Activated T-cell treated with anti-CD3 and anti-CD28 coated beads, Interleukin-2, amount 50 U/mL, for 4 hours (primary cell): ENCODE data around the gene ARHGEF4. TPM values are rescaled to one million over a fixed set of nuclear protein-coding genes. Genes with fewer than 3 reads are reported as not detected.

ENCODE experiments used
- ATAC-seq, 2 donors: fragments of 200-7000 bp; cut with Tn5 transposase; one replicate each; pipeline ENCODE4 v1.10.0; 2021
- DNase-seq: peaks from one replicate; pipeline ENCODE4 v3.0.0-alpha.2; 2020
- H3K27me3 Mint-ChIP-seq: one replicate; pipeline ENCODE4 v1.8.0; 2021; ENCODE audit warnings: low read depth, mixed read lengths
- H3K36me3 Mint-ChIP-seq: one replicate; pipeline ENCODE4 v1.8.0; 2022; ENCODE audit warnings: mixed read lengths; ENCODE audit not compliant: insufficient read depth
- H3K4me1 Mint-ChIP-seq: one replicate; pipeline ENCODE4 v1.8.0; 2021; ENCODE audit warnings: low read depth, mixed read lengths
- H3K4me3 Mint-ChIP-seq: one replicate; pipeline ENCODE4 v1.8.0; 2021; ENCODE audit warnings: mild to moderate bottlenecking, moderate library complexity, mixed read lengths
- H3K9me3 Mint-ChIP-seq: one replicate; pipeline ENCODE4 v1.8.0; 2021; ENCODE audit warnings: mixed read lengths
- total RNA-seq, 3 donors: library from RNA; stranded (reverse); gene quantifications; one replicate each; pipeline ENCODE4 v1.2.1, GENCODE V29; 2021

The ARHGEF4 gene
- total RNA-seq, 3 donors from 2014 or later = 0.43 to 0.84 (median 0.58) TPM

GRCh38 chr2:131008967-131009366 is 172.3 kb downstream of the ARHGEF4 start:
- peaks cover 26% of the 10 kb centered on the region for H3K4me1 Mint-ChIP-seq
- H3K27me3 Mint-ChIP-seq = peaks cover 4% of the 10 kb centered on the region
- ATAC-seq (no peak), DNase-seq (no peak)
- no peaks in the 10 kb centered on the region for H3K9me3 Mint-ChIP-seq
- H3K4me3 Mint-ChIP-seq = no peak overlapping the region
- H3K36me3 Mint-ChIP-seq = no peaks in the 10 kb centered on the region

GRCh38 chr2:131009713-131010475 is 173.2 kb downstream of the ARHGEF4 start:
- H3K36me3 Mint-ChIP-seq = no peaks in the 10 kb centered on the region
- peaks cover 26% of the 10 kb centered on the region for H3K4me1 Mint-ChIP-seq
- ATAC-seq (no peak), DNase-seq (no peak)
- H3K4me3 Mint-ChIP-seq = no peak overlapping the region
- H3K27me3 Mint-ChIP-seq = peaks cover 4% of the 10 kb centered on the region
- no peaks in the 10 kb centered on the region for H3K9me3 Mint-ChIP-seq

- Mint-ChIP-seq H3K27me3 (peaks cover 6% of the 10 kb centered on the region), H3K9me3 (no peaks in the 10 kb centered on the region), H3K4me1 (peaks cover 26% of the 10 kb centered on the region), H3K36me3 (no peaks in the 10 kb centered on the region), H3K4me3 (no peak overlapping the region)
- DNase-seq (no peak), ATAC-seq (no peak)
These were observed 173.9 kb downstream of the ARHGEF4 start for GRCh38 chr2:131010566-131010965.

- no peak for ATAC-seq
- no peaks in the 10 kb centered on the region for H3K36me3 Mint-ChIP-seq
- H3K4me3 Mint-ChIP-seq = no peak overlapping the region
- DNase-seq = no peak
- peaks cover 26% of the 10 kb centered on the region for H3K4me1 Mint-ChIP-seq
- H3K9me3 Mint-ChIP-seq = no peaks in the 10 kb centered on the region
- H3K27me3 Mint-ChIP-seq = peaks cover 6% of the 10 kb centered on the region
These were observed 174.8 kb downstream of the ARHGEF4 start for GRCh38 chr2:131011486-131011885.

- H3K4me3 Mint-ChIP-seq = no peak overlapping the region
- H3K9me3 Mint-ChIP-seq = no peaks in the 10 kb centered on the region
- peaks cover 26% of the 10 kb centered on the region for H3K4me1 Mint-ChIP-seq
- H3K27me3 Mint-ChIP-seq = peaks cover 6% of the 10 kb centered on the region
- no peaks in the 10 kb centered on the region for H3K36me3 Mint-ChIP-seq
- DNase-seq = no peak
- ATAC-seq = no peak
These were observed 177.4 kb downstream of the ARHGEF4 start for GRCh38 chr2:131014141-131014540.

- H3K9me3 Mint-ChIP-seq = no peaks in the 10 kb centered on the region
- H3K27me3 Mint-ChIP-seq = peaks cover 13% of the 10 kb centered on the region
- ATAC-seq (no peak), DNase-seq (no peak)
- H3K36me3 Mint-ChIP-seq = no peaks in the 10 kb centered on the region
- H3K4me1 Mint-ChIP-seq = peaks cover 11% of the 10 kb centered on the region
- no peak overlapping the region for H3K4me3 Mint-ChIP-seq
These were observed 179.1 kb downstream of the ARHGEF4 start for GRCh38 chr2:131015764-131016163.

GRCh38 chr2:131016826-131017741 is 180.4 kb downstream of the ARHGEF4 start:
- peaks cover 4% of the 10 kb centered on the region for H3K9me3 Mint-ChIP-seq
- peaks cover 17% of the 10 kb centered on the region for H3K27me3 Mint-ChIP-seq
- no peaks in the 10 kb centered on the region for H3K4me1 Mint-ChIP-seq
- H3K4me3 Mint-ChIP-seq = no peak overlapping the region
- no peaks in the 10 kb centered on the region for H3K36me3 Mint-ChIP-seq
- no peak for DNase-seq
- no peak for ATAC-seq

GRCh38 chr2:131022731-131023130 is 186.0 kb downstream of the ARHGEF4 start:
- Mint-ChIP-seq H3K4me1 (no peaks in the 10 kb centered on the region), H3K27me3 (peaks cover 44% of the 10 kb centered on the region), H3K9me3 (peaks cover 12% of the 10 kb centered on the region), H3K36me3 (no peaks in the 10 kb centered on the region), H3K4me3 (no peak overlapping the region)
- ATAC-seq (no peak), DNase-seq (no peak)

- ATAC-seq = no peak
- no peak overlapping the region for H3K4me3 Mint-ChIP-seq
- DNase-seq = no peak
- peaks cover 49% of the 10 kb centered on the region for H3K27me3 Mint-ChIP-seq
- peaks cover 12% of the 10 kb centered on the region for H3K9me3 Mint-ChIP-seq
- no peaks in the 10 kb centered on the region for H3K4me1 Mint-ChIP-seq
- no peaks in the 10 kb centered on the region for H3K36me3 Mint-ChIP-seq
These were observed 187.0 kb downstream of the ARHGEF4 start for GRCh38 chr2:131023758-131024157.

- H3K4me3 Mint-ChIP-seq = no peak overlapping the region
- DNase-seq = no peak
- ATAC-seq = no peak
- peaks cover 40% of the 10 kb centered on the region for H3K27me3 Mint-ChIP-seq
- H3K4me1 Mint-ChIP-seq = no peaks in the 10 kb centered on the region
- peaks cover 8% of the 10 kb centered on the region for H3K9me3 Mint-ChIP-seq
- no peaks in the 10 kb centered on the region for H3K36me3 Mint-ChIP-seq
These were observed 190.2 kb downstream of the ARHGEF4 start for GRCh38 chr2:131026919-131027318.

- H3K4me1 Mint-ChIP-seq = no peaks in the 10 kb centered on the region
- H3K9me3 Mint-ChIP-seq = peaks cover 8% of the 10 kb centered on the region
- ATAC-seq (no peak), DNase-seq (no peak)
- no peak overlapping the region for H3K4me3 Mint-ChIP-seq
- peaks cover 38% of the 10 kb centered on the region for H3K27me3 Mint-ChIP-seq
- H3K36me3 Mint-ChIP-seq = no peaks in the 10 kb centered on the region
These were observed 191.1 kb downstream of the ARHGEF4 start for GRCh38 chr2:131027566-131028528.

GRCh38 chr2:131029812-131030211 is 193.1 kb downstream of the ARHGEF4 start:
- no peak overlapping the region for H3K4me3 Mint-ChIP-seq
- H3K36me3 Mint-ChIP-seq = no peaks in the 10 kb centered on the region

GRCh38 chr2:131030478-131030971 is 193.8 kb downstream of the ARHGEF4 start:
- Mint-ChIP-seq H3K9me3 (peaks cover 8% of the 10 kb centered on the region), H3K27me3 (peaks cover 37% of the 10 kb centered on the region)

More at GRCh38 chr2:131029812-131030211, 193.1 kb downstream of the ARHGEF4 start:
- Mint-ChIP-seq H3K27me3 (peaks cover 43% of the 10 kb centered on the region), H3K9me3 (peaks cover 8% of the 10 kb centered on the region), H3K4me1 (peaks cover 1% of the 10 kb centered on the region)
- DNase-seq (no peak), ATAC-seq (no peak)

More at GRCh38 chr2:131030478-131030971, 193.8 kb downstream of the ARHGEF4 start:
- Mint-ChIP-seq H3K4me3 (no peak overlapping the region), H3K36me3 (no peaks in the 10 kb centered on the region), H3K4me1 (peaks cover 1% of the 10 kb centered on the region)
- no peak for DNase-seq
- ATAC-seq = no peak
